Dendritic cell treated with granulocyte-macrophage colony-stimulating factor and Interleukin-4, amounts not matched to agents 40 ng/mL and 50 ng/mL, for 4 days (primary cell): ENCODE results near the gene TRABD2B.

Source experiments
- H3K27ac Mint-ChIP-seq: one replicate; pipeline ENCODE4 v1.8.0; 2022; ENCODE audit warnings: mild to moderate bottlenecking, mixed read lengths
- H3K27me3 Mint-ChIP-seq: one replicate; pipeline ENCODE4 v1.8.0; 2022; ENCODE audit warnings: mild to moderate bottlenecking, mixed read lengths
- H3K36me3 Mint-ChIP-seq: one replicate; pipeline ENCODE4 v1.8.0; 2022; ENCODE audit warnings: low read depth, mixed read lengths
- H3K4me1 Mint-ChIP-seq: one replicate; pipeline ENCODE4 v1.8.0; 2022; ENCODE audit warnings: low read depth, mixed read lengths
- H3K4me3 Mint-ChIP-seq: one replicate; pipeline ENCODE4 v1.8.0; 2022; ENCODE audit warnings: mild to moderate bottlenecking, moderate library complexity, mixed read lengths
- H3K9me3 Mint-ChIP-seq: one replicate; pipeline ENCODE4 v1.8.0; 2022; ENCODE audit warnings: mixed read lengths
- intact Hi-C: fragments of 100-400 bp; cut with micrococcal nuclease; formaldehyde crosslinking; loops from one replicate; pipeline ENCODE4 v1.15.0; 2022

TRABD2B gene

DNA sequence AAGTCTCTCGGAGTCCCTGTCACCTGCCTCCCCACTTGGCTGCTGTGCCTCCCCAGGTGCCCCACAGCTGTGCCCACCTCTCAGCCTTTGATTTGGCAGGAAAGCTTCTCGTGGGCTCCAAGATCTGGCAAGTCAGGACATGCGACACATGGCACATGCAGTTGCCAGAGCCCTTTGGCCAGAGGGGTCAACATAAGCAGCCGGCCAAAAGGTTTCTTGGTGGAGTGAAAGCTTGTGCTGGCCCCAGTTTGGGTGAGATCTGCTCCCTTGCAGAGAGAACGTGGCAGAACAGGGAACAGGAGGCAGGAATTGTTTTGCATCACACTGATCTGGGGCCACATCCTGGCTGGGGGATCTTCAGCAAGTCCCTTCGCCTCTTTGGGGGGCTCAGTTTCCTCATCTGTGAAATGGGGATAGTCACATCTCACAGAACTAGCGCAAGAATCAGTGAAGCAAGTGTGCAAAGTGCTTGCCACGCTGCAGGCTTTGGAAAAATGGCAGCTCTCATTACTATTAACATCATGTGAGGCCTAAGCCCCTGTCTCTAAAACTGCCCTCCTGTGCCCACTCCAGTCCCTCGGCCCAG, 232.6 kb downstream of the TRABD2B start:
- Mint-ChIP-seq H3K9me3 (no peaks in the 10 kb centered on the region), H3K4me3 (no peak overlapping the region), H3K27me3 (peaks cover 7% of the 10 kb centered on the region), H3K27ac (no peak overlapping the region), H3K36me3 (no peaks in the 10 kb centered on the region), H3K4me1 (no peaks in the 10 kb centered on the region)
- intact Hi-C loops, result no loop called here

- no peak overlapping the region for H3K27ac Mint-ChIP-seq
- H3K4me3 Mint-ChIP-seq, result no peak overlapping the region
Observed at GRCh38 chr1:47763591-47764171, 233.5 kb downstream of the TRABD2B start.

GRCh38 chr1:47761974-47762373, 235.2 kb downstream of the TRABD2B start:
- H3K4me3 Mint-ChIP-seq, result no peak overlapping the region
- peaks cover 7% of the 10 kb centered on the region for H3K27me3 Mint-ChIP-seq
- no peaks in the 10 kb centered on the region for H3K36me3 Mint-ChIP-seq
- intact Hi-C loops, result no loop called here
- no peaks in the 10 kb centered on the region for H3K9me3 Mint-ChIP-seq
- H3K27ac Mint-ChIP-seq, result no peak overlapping the region
- no peaks in the 10 kb centered on the region for H3K4me1 Mint-ChIP-seq

More at GRCh38 chr1:47763591-47764171, 233.5 kb downstream of the TRABD2B start:
- intact Hi-C loops, result no loop called here
- H3K9me3 Mint-ChIP-seq, result no peaks in the 10 kb centered on the region
- no peaks in the 10 kb centered on the region for H3K36me3 Mint-ChIP-seq
- H3K4me1 Mint-ChIP-seq, result no peaks in the 10 kb centered on the region
- peaks cover 7% of the 10 kb centered on the region for H3K27me3 Mint-ChIP-seq

DNA sequence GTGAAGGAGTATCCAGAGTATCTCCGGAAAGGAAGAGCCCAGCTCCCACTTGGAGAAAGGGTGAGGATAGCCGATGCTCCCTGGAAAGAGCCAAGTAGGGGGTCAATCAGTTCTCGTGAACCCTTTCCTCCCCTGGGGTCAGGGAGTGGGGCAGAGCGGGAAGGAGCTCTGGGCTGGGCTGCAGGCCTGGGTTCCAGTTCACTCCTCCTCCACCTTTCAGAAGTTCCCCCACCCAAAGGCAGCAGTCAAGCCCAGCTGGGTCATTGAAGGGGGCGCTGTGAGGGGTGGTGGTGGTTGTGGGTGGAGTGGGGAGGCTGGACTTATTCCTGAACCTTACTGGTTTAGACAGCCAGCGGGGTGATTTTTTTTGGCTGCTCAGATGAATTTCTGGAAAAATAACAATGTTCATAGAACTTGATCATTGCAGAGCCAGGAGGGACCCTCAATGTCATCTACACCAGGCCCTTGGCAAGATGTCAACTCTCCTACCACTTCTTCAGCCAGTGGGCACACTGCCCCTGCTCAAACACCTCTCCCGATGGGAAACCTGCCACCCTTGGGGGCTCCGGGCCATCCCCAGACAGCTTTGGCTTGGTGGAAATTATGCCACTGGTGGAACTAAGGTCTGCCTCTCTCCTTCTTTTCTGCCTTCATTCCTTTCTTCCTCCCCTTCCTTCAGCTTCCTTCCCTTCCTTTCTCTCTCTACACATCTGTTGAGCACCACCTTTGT, 235.8 kb downstream of the TRABD2B start:
- Mint-ChIP-seq H3K27ac (no peak overlapping the region), H3K27me3 (peaks cover 7% of the 10 kb centered on the region), H3K4me1 (no peaks in the 10 kb centered on the region), H3K36me3 (no peaks in the 10 kb centered on the region), H3K9me3 (no peaks in the 10 kb centered on the region), H3K4me3 (no peak overlapping the region)
- intact Hi-C loops, result no loop called here

DNA sequence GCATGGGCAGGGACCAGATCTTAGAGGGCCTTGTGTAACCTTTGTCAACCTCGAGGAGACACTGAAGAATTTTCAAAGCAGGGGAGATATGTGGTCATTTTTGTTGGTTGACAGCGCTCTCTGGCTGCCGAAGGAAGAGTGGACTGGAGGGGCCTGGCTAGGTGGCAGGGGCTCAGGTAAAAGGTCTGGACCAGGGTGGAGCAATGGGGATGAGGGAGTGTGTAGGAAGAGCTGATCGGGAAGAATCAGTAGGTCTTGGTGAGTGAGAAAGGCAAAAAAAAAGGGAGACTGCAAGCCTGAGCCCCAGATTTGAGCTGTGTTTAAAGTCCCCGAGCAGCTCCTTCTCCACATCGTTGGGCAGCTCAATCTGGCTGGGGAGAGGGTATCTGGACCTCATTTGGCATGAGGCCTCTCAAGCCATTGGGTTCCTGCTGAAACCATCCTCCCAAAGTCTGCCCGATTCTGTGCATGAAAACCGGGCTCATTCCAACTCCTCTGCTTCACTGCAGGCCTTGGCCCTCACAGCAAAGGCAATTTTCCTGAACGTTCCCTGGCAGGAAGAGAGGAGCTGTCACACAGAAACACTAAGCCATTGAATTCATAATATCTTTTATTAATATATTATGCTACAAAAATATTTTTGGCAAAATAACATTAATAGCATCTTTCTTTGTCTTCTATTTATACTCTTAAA, 237.1 kb downstream of the TRABD2B start:
- Mint-ChIP-seq H3K27me3 (peaks cover 7% of the 10 kb centered on the region), H3K27ac (no peak overlapping the region), H3K4me3 (no peak overlapping the region), H3K36me3 (no peaks in the 10 kb centered on the region), H3K4me1 (no peaks in the 10 kb centered on the region), H3K9me3 (no peaks in the 10 kb centered on the region)
- intact Hi-C loops, result no loop called here

- no peak overlapping the region for H3K27ac Mint-ChIP-seq
- no peak overlapping the region for H3K4me3 Mint-ChIP-seq
- intact Hi-C loops, result no loop called here
- H3K4me1 Mint-ChIP-seq, result no peaks in the 10 kb centered on the region
- H3K27me3 Mint-ChIP-seq, result peaks cover 10% of the 10 kb centered on the region
- no peaks in the 10 kb centered on the region for H3K36me3 Mint-ChIP-seq
- no peaks in the 10 kb centered on the region for H3K9me3 Mint-ChIP-seq
Observed at GRCh38 chr1:47759251-47759935, 237.8 kb downstream of the TRABD2B start.

DNA sequence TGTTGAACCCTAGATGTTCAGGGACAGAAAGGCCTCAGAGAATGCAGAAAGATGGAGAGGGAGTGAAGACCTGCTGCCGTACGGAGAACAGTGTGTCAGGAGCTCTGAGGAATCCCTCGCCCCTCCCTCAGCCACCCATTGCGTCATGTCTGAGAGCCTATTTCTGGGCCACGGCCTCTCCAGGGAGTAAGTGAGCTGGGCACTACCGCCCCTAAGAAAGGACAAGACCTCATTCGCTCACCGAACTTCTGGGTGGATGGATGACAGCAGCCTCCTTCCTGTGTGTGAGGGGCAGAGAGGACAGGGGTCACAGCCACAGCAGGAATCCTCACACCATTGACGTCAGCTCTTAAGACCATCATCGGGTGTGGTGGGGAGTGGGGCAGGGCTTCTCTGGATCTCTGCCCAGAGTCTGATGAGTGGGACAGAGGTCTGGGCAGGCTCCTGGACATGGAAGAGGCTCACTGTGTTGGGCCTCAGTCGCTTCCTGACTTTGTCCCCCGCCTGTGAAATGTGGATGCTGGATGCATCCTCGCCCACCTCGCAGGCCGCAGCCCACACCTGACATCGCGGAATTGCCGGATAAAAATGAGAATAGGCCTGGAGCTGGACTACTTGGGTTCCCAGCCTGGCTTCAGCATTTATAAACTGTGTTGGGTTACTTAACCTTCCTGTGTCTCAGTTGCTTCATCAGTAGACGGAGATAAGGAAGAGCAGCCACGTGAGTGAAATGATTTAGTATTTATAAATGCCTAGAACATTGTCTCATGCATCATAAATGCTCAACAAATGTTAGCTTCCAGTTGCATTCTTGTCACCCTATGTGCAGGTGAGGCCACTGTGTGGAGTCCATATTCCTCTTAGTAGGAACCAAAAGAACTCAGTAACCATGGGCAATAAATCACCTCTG, 238.6 kb downstream of the TRABD2B start:
- Mint-ChIP-seq H3K36me3 (no peaks in the 10 kb centered on the region), H3K4me1 (no peaks in the 10 kb centered on the region), H3K27me3 (peaks cover 10% of the 10 kb centered on the region), H3K27ac (no peak overlapping the region), H3K9me3 (no peaks in the 10 kb centered on the region), H3K4me3 (no peak overlapping the region)
- intact Hi-C loops, result no loop called here

DNA sequence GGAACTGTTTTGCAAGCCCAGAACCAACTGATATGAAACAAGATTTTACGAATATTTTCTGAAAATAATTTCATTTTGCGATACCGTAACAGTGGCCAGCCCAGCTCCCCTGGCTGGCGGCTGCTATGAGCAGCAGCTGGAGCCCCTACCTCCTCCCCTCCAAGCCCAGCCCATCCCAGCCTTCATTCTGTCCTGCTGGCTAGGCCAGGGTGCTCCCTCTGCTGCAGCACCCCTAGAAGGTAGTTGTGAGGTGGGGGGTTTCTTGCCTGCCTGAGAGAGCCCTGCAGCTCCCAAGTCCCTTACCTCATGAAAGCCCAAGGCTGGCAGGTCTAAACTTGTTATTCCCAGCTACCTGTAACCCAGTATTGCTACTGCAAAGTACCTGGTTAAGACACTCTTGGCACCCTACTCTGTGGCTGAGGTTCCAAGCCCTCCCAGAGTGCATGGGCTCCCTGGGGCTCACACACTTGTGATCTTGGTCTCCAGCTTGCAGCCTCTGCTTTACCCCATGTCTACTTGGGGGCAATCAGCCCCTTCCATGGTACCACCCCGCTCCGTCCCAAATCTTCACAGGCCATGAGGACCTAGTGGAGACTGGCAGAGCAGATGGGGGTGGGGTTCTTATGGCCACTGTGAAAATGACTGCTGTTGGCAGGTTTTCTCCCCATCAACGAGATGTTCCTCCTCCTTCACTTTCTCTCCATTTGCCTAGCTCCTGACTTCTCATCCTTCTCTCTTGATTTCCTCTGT, 239.8 kb downstream of the TRABD2B start:
- intact Hi-C loops, result no loop called here

DNA sequence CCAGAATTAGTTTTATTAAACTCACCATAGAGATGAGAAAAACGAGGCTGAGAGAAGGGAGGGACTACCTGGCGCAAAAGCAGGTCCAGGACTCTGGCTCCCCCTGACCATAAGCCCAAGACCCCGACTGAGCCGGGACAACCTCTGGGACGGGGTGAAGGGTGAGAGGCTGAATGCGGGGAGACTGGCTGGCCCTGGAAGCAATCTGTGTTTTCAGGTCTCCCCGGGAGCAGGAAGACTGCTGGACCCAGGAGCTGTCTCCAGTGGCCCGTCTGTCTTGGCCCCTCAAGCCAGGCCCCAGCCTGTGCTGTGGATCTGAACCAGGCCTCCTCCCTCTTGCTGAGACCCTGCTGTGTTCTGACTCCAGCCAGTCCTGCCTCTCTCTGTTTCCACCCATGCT, 240.8 kb downstream of the TRABD2B start:
- Mint-ChIP-seq H3K36me3 (no peaks in the 10 kb centered on the region), H3K4me1 (no peaks in the 10 kb centered on the region), H3K27ac (no peak overlapping the region), H3K9me3 (no peaks in the 10 kb centered on the region), H3K4me3 (no peak overlapping the region), H3K27me3 (peaks cover 10% of the 10 kb centered on the region)
- intact Hi-C loops, result no loop called here

More for the DNA sequence above, 239.8 kb downstream of the TRABD2B start:
- Mint-ChIP-seq H3K4me3 (no peak overlapping the region), H3K9me3 (no peaks in the 10 kb centered on the region), H3K36me3 (no peaks in the 10 kb centered on the region), H3K27ac (no peak overlapping the region), H3K27me3 (peaks cover 11% of the 10 kb centered on the region), H3K4me1 (no peaks in the 10 kb centered on the region)

DNA sequence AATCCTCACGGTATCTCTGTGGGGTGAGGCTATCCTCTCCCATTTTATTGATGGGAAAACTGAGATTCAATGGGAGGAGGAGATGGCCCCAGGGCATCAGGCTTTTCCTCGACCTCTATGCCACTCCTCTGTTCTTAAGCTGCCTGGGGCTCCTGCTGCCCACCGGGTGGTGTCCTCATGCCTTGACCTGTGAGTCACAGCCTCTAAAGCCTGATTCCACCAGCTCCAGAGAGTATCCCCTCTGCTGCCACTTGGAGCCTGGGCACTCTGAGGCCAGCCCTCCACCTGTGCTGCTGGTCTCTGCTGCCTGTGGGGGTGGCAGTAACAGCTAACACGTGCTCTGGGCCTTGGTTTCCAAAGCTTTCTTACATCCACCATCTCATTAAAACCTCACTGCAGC, 241.2 kb downstream of the TRABD2B start:
- Mint-ChIP-seq H3K27ac (no peak overlapping the region), H3K4me1 (no peaks in the 10 kb centered on the region), H3K4me3 (no peak overlapping the region), H3K9me3 (no peaks in the 10 kb centered on the region), H3K36me3 (no peaks in the 10 kb centered on the region), H3K27me3 (peaks cover 9% of the 10 kb centered on the region)
- intact Hi-C loops, result no loop called here

DNA sequence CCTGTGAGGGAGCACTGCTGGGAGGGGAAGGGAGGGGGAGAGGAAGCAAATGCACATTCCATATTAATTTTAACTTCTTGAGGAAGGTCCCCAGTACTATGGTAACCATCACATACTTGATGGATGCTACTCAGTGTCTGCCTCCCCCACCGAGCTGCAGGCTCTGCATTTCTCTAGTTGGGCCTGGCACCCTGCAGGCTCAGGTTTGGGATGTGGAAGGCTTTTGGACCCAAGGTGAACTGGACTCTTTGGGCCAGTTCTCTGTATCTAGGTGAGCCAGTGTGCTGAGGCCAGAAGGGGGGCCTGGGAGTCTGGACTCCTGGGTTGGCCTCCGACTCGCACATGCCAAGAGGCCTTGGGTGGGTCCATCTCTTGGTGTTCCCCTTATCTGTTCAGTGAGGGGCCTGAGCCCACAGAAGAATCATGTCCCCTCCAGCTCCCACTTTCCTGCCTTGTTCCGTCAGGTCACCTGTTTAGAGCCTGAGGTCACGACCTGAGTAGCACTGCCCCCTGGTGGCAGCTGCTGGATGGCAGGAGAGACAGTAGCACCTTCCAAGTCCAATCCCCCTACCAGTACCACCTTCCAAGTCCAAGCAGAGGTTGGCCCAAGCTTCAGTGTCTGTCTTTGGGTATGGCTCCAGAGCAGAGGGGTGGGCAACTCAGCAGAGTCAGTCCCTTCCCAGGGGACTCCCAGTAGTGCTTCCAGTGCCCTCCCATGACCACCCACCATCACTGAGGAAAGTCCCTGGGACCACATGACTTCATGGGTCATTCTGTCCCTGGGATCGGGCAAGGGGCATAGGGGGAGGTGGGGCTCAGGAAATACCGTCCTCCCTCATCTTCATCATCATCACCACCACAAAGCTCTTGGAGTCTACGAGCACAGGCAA, 241.8 kb downstream of the TRABD2B start:
- no peaks in the 10 kb centered on the region for H3K36me3 Mint-ChIP-seq
- H3K4me3 Mint-ChIP-seq, result no peak overlapping the region
- H3K9me3 Mint-ChIP-seq, result no peaks in the 10 kb centered on the region
- no peak overlapping the region for H3K27ac Mint-ChIP-seq
- H3K4me1 Mint-ChIP-seq, result no peaks in the 10 kb centered on the region
- intact Hi-C loops, result no loop called here
- H3K27me3 Mint-ChIP-seq, result peaks cover 5% of the 10 kb centered on the region

DNA sequence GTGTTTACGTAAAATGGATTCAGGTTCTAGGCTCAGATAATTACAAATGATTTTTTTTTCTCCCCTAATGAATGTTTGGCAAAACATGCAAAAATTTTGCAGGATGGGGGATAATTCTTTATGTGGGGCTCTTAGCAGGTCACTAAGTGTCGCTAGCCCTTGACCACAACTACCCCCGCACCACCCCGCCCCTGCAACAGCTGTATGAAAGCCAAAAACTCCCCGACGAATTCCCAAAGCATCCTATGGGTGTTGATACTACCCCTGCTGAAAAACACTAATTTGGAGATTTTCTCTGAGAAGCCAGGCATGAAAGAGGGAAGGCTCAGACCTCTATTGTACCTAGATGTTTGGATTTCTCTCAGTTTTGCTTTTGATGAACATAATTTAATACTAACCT, 243.0 kb downstream of the TRABD2B start:
- Mint-ChIP-seq H3K9me3 (no peaks in the 10 kb centered on the region), H3K27me3 (peaks cover 5% of the 10 kb centered on the region), H3K27ac (no peak overlapping the region), H3K4me3 (no peak overlapping the region), H3K4me1 (no peaks in the 10 kb centered on the region), H3K36me3 (no peaks in the 10 kb centered on the region)
- intact Hi-C loops, result no loop called here
